OCI-LY7 (cell line): Measurements from ENCODE around the gene STAT4.

Source experiments
- EZH2phosphoT487 ChIP-seq: fragments of 200-600 bp; sonication (generic); IDR thresholded peaks from 2 replicates; pipeline ENCODE4 v1.6.1; 2018; ENCODE audit warnings: low read depth, borderline replicate concordance, mild to moderate bottlenecking, mixed run types, antibody characterized with exemption, low read length, moderate library complexity, mixed read lengths
- TF ChIP-seq, protein P1 (sequence below): fragments of 200-600 bp; sonication (generic); conservative IDR thresholded peaks from 2 replicates; pipeline ENCODE4 v1.5.1; 2014; ENCODE audit warnings: mild to moderate bottlenecking, antibody characterized with exemption, low read length, moderate library complexity, mixed read lengths

DNA sequence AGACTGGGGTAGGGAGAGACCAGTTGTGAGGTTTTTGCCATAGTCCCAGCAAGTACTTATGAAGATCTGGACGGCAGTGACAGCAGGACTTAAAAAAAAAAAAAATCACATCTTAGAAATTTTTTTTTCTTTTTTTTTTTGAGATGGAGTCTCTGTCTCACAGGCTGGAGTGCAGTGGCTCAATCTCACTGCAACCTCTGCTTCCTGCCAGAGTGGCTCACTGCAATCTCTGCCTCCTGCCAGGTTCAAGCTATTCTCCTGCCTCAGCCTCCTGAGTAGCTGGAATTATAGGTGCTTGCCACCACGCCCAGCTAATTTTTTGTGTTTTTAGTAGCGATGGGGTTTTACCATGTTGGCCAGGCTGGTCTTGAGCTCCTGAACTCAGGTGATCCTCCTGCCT lies 22.4 kb upstream of the STAT4 start:
- TF ChIP-seq EZH2phosphoT487 = no peak
- TF ChIP-seq, protein P1, sequence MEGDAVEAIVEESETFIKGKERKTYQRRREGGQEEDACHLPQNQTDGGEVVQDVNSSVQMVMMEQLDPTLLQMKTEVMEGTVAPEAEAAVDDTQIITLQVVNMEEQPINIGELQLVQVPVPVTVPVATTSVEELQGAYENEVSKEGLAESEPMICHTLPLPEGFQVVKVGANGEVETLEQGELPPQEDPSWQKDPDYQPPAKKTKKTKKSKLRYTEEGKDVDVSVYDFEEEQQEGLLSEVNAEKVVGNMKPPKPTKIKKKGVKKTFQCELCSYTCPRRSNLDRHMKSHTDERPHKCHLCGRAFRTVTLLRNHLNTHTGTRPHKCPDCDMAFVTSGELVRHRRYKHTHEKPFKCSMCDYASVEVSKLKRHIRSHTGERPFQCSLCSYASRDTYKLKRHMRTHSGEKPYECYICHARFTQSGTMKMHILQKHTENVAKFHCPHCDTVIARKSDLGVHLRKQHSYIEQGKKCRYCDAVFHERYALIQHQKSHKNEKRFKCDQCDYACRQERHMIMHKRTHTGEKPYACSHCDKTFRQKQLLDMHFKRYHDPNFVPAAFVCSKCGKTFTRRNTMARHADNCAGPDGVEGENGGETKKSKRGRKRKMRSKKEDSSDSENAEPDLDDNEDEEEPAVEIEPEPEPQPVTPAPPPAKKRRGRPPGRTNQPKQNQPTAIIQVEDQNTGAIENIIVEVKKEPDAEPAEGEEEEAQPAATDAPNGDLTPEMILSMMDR = no peak
